Uterus (tissue), 4 donors: Measurements from ENCODE around the gene RSL1D1. TPM values are rescaled to one million over a fixed set of nuclear protein-coding genes. Genes with fewer than 3 reads are reported as not detected.

Experiments
- DNase-seq, 2 donors: peaks; one replicate each; pipeline ENCODE4 v3.0.0-alpha.2; 2019 to 2020
- H3K27ac ChIP-seq, 2 donors: fragments of 200-600 bp; sonication (generic); 1 replicate in 1 of 2; 2 replicates in 1 of 2; pipeline ENCODE4 v1.5.1; 2016 to 2018
- H3K27me3 ChIP-seq, 2 donors: fragments of 200-600 bp; sonication (generic); one replicate each; pipeline ENCODE4 v1.5.1; 2018 to 2019; ENCODE audit warnings: control low read depth in 1 of 2
- H3K36me3 ChIP-seq, 2 donors: fragments of 200-600 bp; sonication (generic); one replicate each; pipeline ENCODE4 v1.5.1; 2019; ENCODE audit warnings: control low read depth in 1 of 2
- H3K4me1 ChIP-seq, 2 donors: fragments of 200-600 bp; sonication (generic); one replicate each; pipeline ENCODE4 v1.5.1; 2018 to 2019; ENCODE audit warnings: control low read depth in 1 of 2
- H3K4me3 ChIP-seq, 2 donors: fragments of 200-600 bp; sonication (generic); 1 replicate in 1 of 2; 2 replicates in 1 of 2; pipeline ENCODE4 v1.5.1; 2018 to 2019; ENCODE audit warnings: mild to moderate bottlenecking in 1 of 2
- H3K9me3 ChIP-seq, 2 donors: fragments of 200-600 bp; sonication (generic); one replicate each; pipeline ENCODE4 v1.5.1; 2019; ENCODE audit warnings: control low read depth in 1 of 2
- POLR2A ChIP-seq, 2 donors: fragments of 450-650 bp; IDR thresholded peaks; one replicate each; pipeline ENCODE4 v1.6.1; 2016; ENCODE audit warnings: antibody characterized with exemption in 2 of 2, mild to moderate bottlenecking in 1 of 2, moderate library complexity in 1 of 2
- intact Hi-C: fragments of 100-400 bp; cut with DNase I; formaldehyde crosslinking; loops from one replicate; pipeline ENCODE4 v1.15.1; 2023; ENCODE audit warnings: low total_unique reads
- total RNA-seq, 4 donors: library from RNA; depleted of rRNA in 3 of 4; stranded (reverse); fragments of >200 nt in 3 of 4; gene quantifications; one replicate each; pipeline versions ENCODE4 v1.1.0 to v1.2.4, GENCODE V29; 2014 to 2023
- TF ChIP-seq, protein P1 (sequence below), 4 experiments: fragments of 200-600 bp in 2 of 4; fragments of 450-650 bp in 2 of 4; sonication (generic) in 2 of 4; IDR thresholded peaks; one replicate each; pipeline ENCODE4 v1.5.1; 2016 to 2019; ENCODE audit warnings: antibody characterized with exemption in 4 of 4, mild to moderate bottlenecking in 2 of 4, moderate library complexity in 1 of 4
- donor health status: DM: yes; HTN: yes; CAD: no.

RSL1D1 gene
- total RNA-seq, 4 donors from 2014 or later, result 97.9 to 484 (median 164) TPM

DNA sequence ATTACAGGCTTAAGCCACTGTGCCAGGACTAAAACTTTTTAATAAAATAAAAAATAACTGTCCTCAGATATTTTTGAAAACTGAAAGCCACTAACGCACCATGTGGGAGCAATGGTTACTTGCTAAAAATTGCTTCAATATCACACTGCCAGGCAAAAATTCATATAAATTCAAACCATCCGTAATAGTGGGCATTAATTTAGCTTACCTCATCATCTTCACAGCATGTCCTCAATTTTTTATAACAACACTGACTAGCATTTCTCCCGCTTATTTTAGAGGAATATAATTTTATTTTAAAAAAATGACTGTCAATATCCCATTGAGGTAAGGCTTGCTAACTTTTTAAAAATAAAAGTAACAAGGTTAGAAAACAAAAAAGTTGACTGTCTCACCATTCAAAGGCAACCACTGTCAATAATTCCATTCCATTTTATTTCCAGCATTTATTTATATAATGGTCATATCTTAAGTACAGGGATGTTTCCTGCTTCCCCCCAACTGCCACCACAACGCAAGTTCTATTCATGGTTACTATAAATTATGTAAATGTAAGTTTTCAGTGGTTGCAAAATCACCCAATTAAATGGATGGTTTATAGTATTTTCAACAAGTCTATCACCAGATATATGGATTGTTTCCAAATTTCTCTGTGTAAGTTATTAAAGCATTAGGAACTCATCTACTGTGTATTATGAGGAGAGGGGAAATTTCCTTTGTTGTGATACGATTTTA is 39.1 kb upstream of the RSL1D1 start:
- no peak for TF ChIP-seq POLR2A (IDR thresholded peaks at IDR 0.05)
- TF ChIP-seq, protein P1, sequence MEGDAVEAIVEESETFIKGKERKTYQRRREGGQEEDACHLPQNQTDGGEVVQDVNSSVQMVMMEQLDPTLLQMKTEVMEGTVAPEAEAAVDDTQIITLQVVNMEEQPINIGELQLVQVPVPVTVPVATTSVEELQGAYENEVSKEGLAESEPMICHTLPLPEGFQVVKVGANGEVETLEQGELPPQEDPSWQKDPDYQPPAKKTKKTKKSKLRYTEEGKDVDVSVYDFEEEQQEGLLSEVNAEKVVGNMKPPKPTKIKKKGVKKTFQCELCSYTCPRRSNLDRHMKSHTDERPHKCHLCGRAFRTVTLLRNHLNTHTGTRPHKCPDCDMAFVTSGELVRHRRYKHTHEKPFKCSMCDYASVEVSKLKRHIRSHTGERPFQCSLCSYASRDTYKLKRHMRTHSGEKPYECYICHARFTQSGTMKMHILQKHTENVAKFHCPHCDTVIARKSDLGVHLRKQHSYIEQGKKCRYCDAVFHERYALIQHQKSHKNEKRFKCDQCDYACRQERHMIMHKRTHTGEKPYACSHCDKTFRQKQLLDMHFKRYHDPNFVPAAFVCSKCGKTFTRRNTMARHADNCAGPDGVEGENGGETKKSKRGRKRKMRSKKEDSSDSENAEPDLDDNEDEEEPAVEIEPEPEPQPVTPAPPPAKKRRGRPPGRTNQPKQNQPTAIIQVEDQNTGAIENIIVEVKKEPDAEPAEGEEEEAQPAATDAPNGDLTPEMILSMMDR (IDR thresholded peaks at IDR 0.05), result no peak
- Histone ChIP-seq H3K27me3 (no peaks in the 10 kb centered on the region), H3K4me3 (no peak overlapping the region), H3K9me3 (no peaks in the 10 kb centered on the region), H3K27ac (no peak overlapping the region), H3K4me1 (no peaks in the 10 kb centered on the region), H3K36me3 (no peaks in the 10 kb centered on the region)
- DNase-seq, result no peak
- intact Hi-C loops, result no loop called here

- H3K4me3 ChIP-seq, result no peak overlapping the region
- H3K27me3 ChIP-seq, result no peaks in the 10 kb centered on the region
- intact Hi-C loops, result no loop called here
- no peaks in the 10 kb centered on the region for H3K9me3 ChIP-seq
- no peaks in the 10 kb centered on the region for H3K36me3 ChIP-seq
- no peaks in the 10 kb centered on the region for H3K4me1 ChIP-seq
- no peak for DNase-seq
- H3K27ac ChIP-seq, result no peak overlapping the region
- TF ChIP-seq POLR2A (IDR thresholded peaks at IDR 0.05), result no peak
- TF ChIP-seq, protein P1 (IDR thresholded peaks at IDR 0.05), result no peak
Observed at GRCh38 chr16:11886881-11887280, 35.5 kb upstream of the RSL1D1 start.

DNA sequence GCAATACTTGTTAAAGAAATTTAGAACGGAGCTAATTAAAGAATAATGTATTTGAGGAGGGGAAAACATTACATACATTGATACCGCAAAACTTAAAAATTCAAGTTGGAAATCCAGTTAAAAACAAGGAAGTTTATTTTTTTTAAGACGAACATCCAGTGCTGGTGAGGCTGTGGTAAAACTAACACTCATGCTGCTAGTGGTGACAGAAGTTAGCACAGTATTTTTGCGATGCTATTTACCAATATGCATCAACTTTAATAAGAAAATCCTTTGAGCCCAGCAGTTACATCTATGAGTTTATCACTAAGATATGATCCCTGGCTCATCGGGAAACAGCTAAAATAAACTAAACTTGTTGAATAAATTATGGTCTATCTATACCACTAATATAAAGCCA is 32.7 kb upstream of the RSL1D1 start:
- Histone ChIP-seq H3K4me3 (no peak overlapping the region), H3K27ac (no peak overlapping the region), H3K9me3 (no peaks in the 10 kb centered on the region), H3K36me3 (no peaks in the 10 kb centered on the region), H3K27me3 (no peaks in the 10 kb centered on the region), H3K4me1 (no peaks in the 10 kb centered on the region)
- intact Hi-C loops, result no loop called here
- DNase-seq, result no peak
- TF ChIP-seq, protein P1 (IDR thresholded peaks at IDR 0.05), result no peak
- no peak for TF ChIP-seq POLR2A (IDR thresholded peaks at IDR 0.05)

GRCh38 chr16:11880007-11880406 is 28.7 kb upstream of the RSL1D1 start:
- Histone ChIP-seq H3K9me3 (no peaks in the 10 kb centered on the region), H3K4me1 (no peaks in the 10 kb centered on the region), H3K27me3 (no peaks in the 10 kb centered on the region), H3K4me3 (no peak overlapping the region), H3K27ac (no peak overlapping the region), H3K36me3 (no peaks in the 10 kb centered on the region)
- DNase-seq, result no peak
- TF ChIP-seq POLR2A (IDR thresholded peaks at IDR 0.05), result no peak
- TF ChIP-seq, protein P1 (IDR thresholded peaks at IDR 0.05), result no peak
- intact Hi-C loops, result no loop called here

- intact Hi-C loops, result no loop called here
- no peak overlapping the region for H3K27ac ChIP-seq
- TF ChIP-seq, protein P1 (IDR thresholded peaks at IDR 0.05), result no peak
- TF ChIP-seq POLR2A (IDR thresholded peaks at IDR 0.05), result no peak
- H3K4me3 ChIP-seq, result no peak overlapping the region
- H3K27me3 ChIP-seq, result no peaks in the 10 kb centered on the region
- no peaks in the 10 kb centered on the region for H3K9me3 ChIP-seq
- H3K36me3 ChIP-seq, result no peaks in the 10 kb centered on the region
- no peaks in the 10 kb centered on the region for H3K4me1 ChIP-seq
- DNase-seq, result no peak
Observed at GRCh38 chr16:11877374-11877773, 26.0 kb upstream of the RSL1D1 start.
